H1 (cell line): ENCODE data around the gene UFC1. TPM values are rescaled to one million over a fixed set of nuclear protein-coding genes. Genes with fewer than 3 reads are reported as not detected.

Experiments
- CTCF ChIA-PET: fragments of 300-600 bp; sonication (Branson Sonifier 250); formaldehyde crosslinking; loops from one replicate; lab custom pipeline; 2021; ENCODE audit not compliant: partially characterized antibody; lab: Charles Lee
- POLR2A ChIA-PET: fragments of 300-600 bp; sonication (Branson Sonifier 250); formaldehyde crosslinking; loops from one replicate; lab custom pipeline; 2021; ENCODE audit warnings: inconsistent platforms; ENCODE audit not compliant: partially characterized antibody; lab: Charles Lee
- DNase-seq, 2 experiments: peaks; one replicate each; pipeline versions ENCODE4 v3.0.0 to v3.0.0-alpha.2; 2010 to 2022; ENCODE audit warnings: low spot score in 2 of 2, low read depth in 1 of 2, mixed read lengths in 1 of 2
- FAIRE-seq: peaks from 2 replicates; lab custom pipeline; 2011; peaks lifted over from hg19 to GRCh38; lab: Jason Lieb, UNC
- H2AFZ ChIP-seq: 2 replicates; pipeline ENCODE4 v1.8.1; 2012; ENCODE audit warnings: low read length, inconsistent platforms
- H2AK5ac ChIP-seq: 2 replicates; pipeline ENCODE4 v1.6.1; 2013; ENCODE audit warnings: low read depth, low read length
- H2BK120ac ChIP-seq: replicated peaks from 2 replicates; pipeline ENCODE3; 2013; ENCODE audit warnings: low read depth, low read length, inconsistent platforms
- H2BK12ac ChIP-seq: 2 replicates; pipeline ENCODE4 v1.6.1; 2013; ENCODE audit warnings: low read depth, low read length
- H2BK15ac ChIP-seq: 2 replicates; pipeline ENCODE4 v1.6.1; 2013; ENCODE audit warnings: low read length
- H2BK20ac ChIP-seq: 2 replicates; pipeline ENCODE4 v1.6.1; 2013; ENCODE audit warnings: low read length
- H2BK5ac ChIP-seq: 2 replicates; pipeline ENCODE4 v1.6.1; 2013; ENCODE audit warnings: low read depth, low read length
- H3K14ac ChIP-seq: 2 replicates; pipeline ENCODE4 v1.6.1; 2013; ENCODE audit warnings: inconsistent platforms; ENCODE audit not compliant: insufficient read length
- H3K18ac ChIP-seq: 2 replicates; pipeline ENCODE4 v1.6.1; 2013; ENCODE audit warnings: low read length; ENCODE audit errors: extremely low read depth
- H3K23ac ChIP-seq: 2 replicates; pipeline ENCODE4 v1.6.1; 2013; ENCODE audit warnings: inconsistent platforms; ENCODE audit not compliant: insufficient read length
- H3K23me2 ChIP-seq: 2 replicates; pipeline ENCODE4 v1.6.1; 2013; ENCODE audit warnings: low read depth, low read length
- H3K27ac ChIP-seq: 2 replicates; pipeline ENCODE4 v1.6.1; 2011; ENCODE audit warnings: low read depth, low read length, inconsistent platforms
- H3K27me3 ChIP-seq, 4 experiments: replicated peaks in 1 of 4; 1 replicate in 1 of 4; 2 replicates in 3 of 4; pipeline versions ENCODE4 v1.6.1 to v1.8.1; 2011 to 2013; ENCODE audit warnings: low read length in 3 of 4, mild to moderate bottlenecking in 3 of 4, inconsistent platforms in 2 of 4, mixed read lengths in 2 of 4, moderate library complexity in 1 of 4; ENCODE audit not compliant: control insufficient read depth in 3 of 4, insufficient read depth in 3 of 4; ENCODE audit errors: extremely low read depth in 1 of 4
- H3K36me3 ChIP-seq, 4 experiments: 2 replicates each; pipeline versions ENCODE4 v1.6.1 to v1.8.1; 2011 to 2013; ENCODE audit warnings: mild to moderate bottlenecking in 4 of 4, low read length in 3 of 4, moderate library complexity in 2 of 4, control low read depth in 1 of 4, inconsistent platforms in 1 of 4; ENCODE audit not compliant: insufficient read depth in 4 of 4, control insufficient read depth in 2 of 4
- H3K4ac ChIP-seq: replicated peaks from 2 replicates; pipeline ENCODE3; 2013; ENCODE audit warnings: low read length, low read depth, mixed read lengths, inconsistent platforms; ENCODE audit not compliant: insufficient read length
- H3K4me1 ChIP-seq, 4 experiments: replicated peaks in 1 of 4; 1 replicate in 1 of 4; 2 replicates in 3 of 4; pipeline versions ENCODE4 v1.6.1 to v1.8.1; 2011 to 2013; ENCODE audit warnings: low read length in 3 of 4, inconsistent platforms in 2 of 4, mixed read lengths in 1 of 4; ENCODE audit not compliant: insufficient read depth in 4 of 4, control insufficient read depth in 3 of 4
- H3K4me2 ChIP-seq, 2 experiments: 2 replicates each; pipeline versions ENCODE4 v1.6.1 to v1.8.1; 2011 to 2013; ENCODE audit warnings: low read depth in 2 of 2, low read length in 2 of 2, control low read depth in 1 of 2, inconsistent platforms in 1 of 2, mild to moderate bottlenecking in 1 of 2; ENCODE audit not compliant: insufficient read depth in 1 of 2
- H3K4me3 ChIP-seq, 4 experiments: fragments of 200-600, 300-600 bp in 1 of 4; sonication (generic), shearing (Covaris generic), sonication (Bioruptor Twin) in 1 of 4; 2 replicates each; pipeline versions ENCODE4 v1.5.1 to v1.8.1; 2011 to 2016; ENCODE audit warnings: low read length in 4 of 4, low read depth in 3 of 4, control low read depth in 2 of 4, inconsistent platforms in 2 of 4, mild to moderate bottlenecking in 2 of 4, mixed read lengths in 1 of 4, moderate library complexity in 1 of 4; ENCODE audit not compliant: insufficient read depth in 2 of 4; ENCODE audit errors: extremely low read depth in 1 of 4
- H3K56ac ChIP-seq: replicated peaks from 2 replicates; pipeline ENCODE3; 2013; ENCODE audit warnings: low read depth, mild to moderate bottlenecking, mixed read lengths, low read length, inconsistent platforms; ENCODE audit not compliant: insufficient read length
- H3K79me1 ChIP-seq: 2 replicates; pipeline ENCODE4 v1.6.1; 2013; ENCODE audit warnings: low read depth, low read length, control low read depth
- H3K79me2 ChIP-seq, 2 experiments: 2 replicates each; pipeline versions ENCODE4 v1.6.1 to v1.8.1; 2012 to 2013; ENCODE audit warnings: low read length in 2 of 2, mild to moderate bottlenecking in 2 of 2, inconsistent platforms in 1 of 2; ENCODE audit not compliant: insufficient read depth in 2 of 2, control insufficient read depth in 1 of 2
- H3K9ac ChIP-seq, 4 experiments: replicated peaks in 1 of 4; 1 replicate in 1 of 4; 2 replicates in 3 of 4; pipeline versions ENCODE4 v1.6.1 to v1.8.1; 2011 to 2013; ENCODE audit warnings: low read depth in 3 of 4, low read length in 3 of 4, control low read depth in 2 of 4, mild to moderate bottlenecking in 2 of 4, moderate library complexity in 2 of 4, inconsistent platforms in 1 of 4; ENCODE audit errors: extremely low read depth in 1 of 4
- H3K9me3 ChIP-seq, 2 experiments: 2 replicates each; pipeline versions ENCODE4 v1.6.1 to v1.8.1; 2012 to 2013; ENCODE audit warnings: mild to moderate bottlenecking in 2 of 2, moderate library complexity in 2 of 2, control low read depth in 1 of 2, inconsistent platforms in 1 of 2, low read depth in 1 of 2, low read length in 1 of 2, mixed read lengths in 1 of 2; ENCODE audit not compliant: insufficient read depth in 2 of 2
- H4K20me1 ChIP-seq, 2 experiments: replicated peaks in 1 of 2; 2 replicates each; pipeline versions ENCODE3 to v1.8.1; 2011 to 2013; ENCODE audit warnings: inconsistent platforms in 2 of 2, low read length in 2 of 2, mild to moderate bottlenecking in 1 of 2; ENCODE audit not compliant: insufficient read depth in 2 of 2, control insufficient read depth in 1 of 2
- H4K5ac ChIP-seq: 2 replicates; pipeline ENCODE4 v1.6.1; 2013; ENCODE audit warnings: low read length, low read depth, mixed read lengths, inconsistent platforms; ENCODE audit not compliant: insufficient read length
- H4K8ac ChIP-seq: 2 replicates; pipeline ENCODE4 v1.8.0; 2013; ENCODE audit warnings: mild to moderate bottlenecking, moderate library complexity, low read length, inconsistent platforms; ENCODE audit not compliant: insufficient read depth; ENCODE audit errors: extremely low read depth
- H4K91ac ChIP-seq: replicated peaks from 2 replicates; pipeline ENCODE3; 2013; ENCODE audit warnings: low read length, mixed read lengths, inconsistent platforms; ENCODE audit not compliant: insufficient read length
- BACH1 ChIP-seq: IDR thresholded peaks from 2 replicates; pipeline ENCODE4 v1.6.1; 2012; ENCODE audit warnings: low read length, improper control_type of control experiment
- CBX8 ChIP-seq: fragments of 300-800, 300-1000 bp; sonication (generic); IDR thresholded peaks from 2 replicates; pipeline ENCODE4 v1.7.1; 2016; ENCODE audit warnings: low read depth, low read length, borderline replicate concordance
- GABPA ChIP-seq: IDR thresholded peaks from 2 replicates; pipeline ENCODE4 v1.6.1; 2011; ENCODE audit warnings: mild to moderate bottlenecking, low read length, moderate library complexity, borderline replicate concordance; ENCODE audit not compliant: insufficient read depth
- HDAC6 ChIP-seq: IDR thresholded peaks from one replicate; pipeline ENCODE4 v1.7.1; 2012; ENCODE audit warnings: low read depth, mild to moderate bottlenecking, inconsistent platforms, low read length, moderate library complexity
- JUN ChIP-seq: IDR thresholded peaks from 2 replicates; pipeline ENCODE4 v1.6.1; 2011; ENCODE audit warnings: low read depth, mild to moderate bottlenecking, improper control_type of control experiment, low read length
- JUND ChIP-seq: IDR thresholded peaks from 2 replicates; pipeline ENCODE4 v1.6.1; 2011; ENCODE audit warnings: mild to moderate bottlenecking, improper control_type of control experiment, low read length
- MAFK ChIP-seq: IDR thresholded peaks from 2 replicates; pipeline ENCODE4 v1.6.1; 2012; ENCODE audit warnings: low read depth, mild to moderate bottlenecking, improper control_type of control experiment, low read length
- NRF1 ChIP-seq: IDR thresholded peaks from 2 replicates; pipeline ENCODE4 v1.6.1; 2011; ENCODE audit warnings: mild to moderate bottlenecking, low read depth, low read length, improper control_type of control experiment
- POLR2AphosphoS5 ChIP-seq: IDR thresholded peaks from 2 replicates; pipeline ENCODE4 v1.6.1; 2011; ENCODE audit warnings: low read depth, low read length
- RFX5 ChIP-seq: IDR thresholded peaks from 2 replicates; pipeline ENCODE4 v1.6.1; 2011; ENCODE audit warnings: low read depth, low read length, improper control_type of control experiment, borderline replicate concordance
- RXRA ChIP-seq: IDR thresholded peaks from 2 replicates; pipeline ENCODE4 v1.6.1; 2011; ENCODE audit warnings: low read depth, mild to moderate bottlenecking, low read length, moderate library complexity; ENCODE audit not compliant: insufficient read depth
- SP2 ChIP-seq: IDR thresholded peaks from 2 replicates; pipeline ENCODE4 v1.6.1; 2012; ENCODE audit warnings: mild to moderate bottlenecking, low read length, inconsistent platforms
- WGBS, 2 experiments: shearing (Covaris generic) in 1 of 2; methylation state at CpG; one replicate each; pipeline versions ENCODE4 v1.1.6 to v1.1.7; 2013 to 2015; ENCODE audit warnings: low lambda C conversion rate in 2 of 2, mixed read lengths in 2 of 2, inconsistent platforms in 1 of 2, low coverage in 1 of 2, missing lambda C conversion rate in 1 of 2; ENCODE audit not compliant: insufficient replicate concordance in 2 of 2, insufficient coverage in 1 of 2, insufficient read length in 1 of 2; ENCODE audit errors: extremely low coverage in 1 of 2, missing lambda C conversion rate in 1 of 2; 5-methylcytosine and 5-hydroxymethylcytosine counted together
- polyA plus RNA-seq, 7 experiments: library from polyadenylated mRNA; depleted of rRNA in 3 of 7; stranded (reverse) in 5 of 7; unstranded in 2 of 7; fragments of >200 nt in 5 of 7; fragments of 200-250 nt in 2 of 7; gene quantifications; 1 replicate in 5 of 7; 2 replicates in 1 of 7; 4 replicates in 1 of 7; pipeline versions ENCODE4 v1.2.1 to v1.2.3, GENCODE V29; 2011 to 2013; ENCODE audit warnings: missing spikeins in 2 of 7, mixed read lengths in 2 of 7
- total RNA-seq: library from RNA; stranded (reverse); fragmentation: NEBNext Ultra II Directional; extraction: Animal tissue kit (Norgen Biotek cat#: 25700); gene quantifications from 2 replicates; pipeline ENCODE4 v1.2.1, GENCODE V29; 2021
- TF ChIP-seq, protein P1 (sequence below): IDR thresholded peaks from 2 replicates; pipeline ENCODE4 v1.6.1; 2012; ENCODE audit warnings: inconsistent platforms

UFC1 gene
- total and polyA plus RNA-seq, 2 of the 8 experiments (the other 6 are each of a cell fraction or from before 2014, with no cell fraction given) = 67.8 to 102 TPM

GRCh38 chr1:161187311-161187710, 33.5 kb downstream of the UFC1 start:
- H4K8ac ChIP-seq = no peak overlapping the region
- H3K23ac ChIP-seq = no peak overlapping the region
- H3K18ac ChIP-seq = no peak overlapping the region
- no peak overlapping the region for H3K4me2 ChIP-seq
- H3K27ac ChIP-seq = no peak overlapping the region; the same call in 1 of the 2 replicates
- ChIA-PET POLR2A (interaction anchor here (1.4 kb wide), 1 partner anchor 9 kb away, joined by 3 read pairs; no protein-coding TSS in a partner anchor), CTCF (interaction anchor here (0.8 to 1.1 kb wide), 3 partner anchors 10 to 23 kb away, joined by 3 to 4 read pairs (median 3); partner anchors contain the start of genes ADAMTS4 and B4GALT3)
- H2AFZ ChIP-seq = no peak overlapping the region
- no peak overlapping the region for H3K14ac ChIP-seq
- H3K79me2 ChIP-seq = no peaks in the 10 kb centered on the region
- no peak overlapping the region for H3K4ac ChIP-seq
- WGBS, 2 experiments = 85% methylated on average over 3 of the region's 3 CpGs; no CpG with 5 or more reads in 1 of the 2 experiments
- H3K79me1 ChIP-seq = no peaks in the 10 kb centered on the region
- H2BK5ac ChIP-seq = no peak overlapping the region
- H3K4me3 ChIP-seq = no peak overlapping the region
- no peaks in the 10 kb centered on the region; a peak in 1 of 7 replicates for H3K4me1 ChIP-seq
- H3K9me3 ChIP-seq = no peaks in the 10 kb centered on the region
- no peaks in the 10 kb centered on the region; a peak in 1 of 7 replicates for H3K27me3 ChIP-seq
- H2BK20ac ChIP-seq = no peak overlapping the region
- H2AK5ac ChIP-seq = no peak overlapping the region
- H3K9ac ChIP-seq = no peak overlapping the region
- no peak overlapping the region for H4K91ac ChIP-seq
- DNase-seq (no peak), FAIRE-seq (no peak)
- H4K20me1 ChIP-seq = no peaks in the 10 kb centered on the region
- H2BK120ac ChIP-seq = no peak overlapping the region
- H2BK15ac ChIP-seq = no peak overlapping the region
- no peak for TF ChIP-seq POLR2AphosphoS5
- no peak for TF ChIP-seq JUND
- TF ChIP-seq CBX8 = no peak
- TF ChIP-seq BACH1 = no peak
- TF ChIP-seq JUN = no peak
- TF ChIP-seq HDAC6 = no peak
- no peak for TF ChIP-seq MAFK
- TF ChIP-seq RXRA = no peak
- TF ChIP-seq, protein P1, sequence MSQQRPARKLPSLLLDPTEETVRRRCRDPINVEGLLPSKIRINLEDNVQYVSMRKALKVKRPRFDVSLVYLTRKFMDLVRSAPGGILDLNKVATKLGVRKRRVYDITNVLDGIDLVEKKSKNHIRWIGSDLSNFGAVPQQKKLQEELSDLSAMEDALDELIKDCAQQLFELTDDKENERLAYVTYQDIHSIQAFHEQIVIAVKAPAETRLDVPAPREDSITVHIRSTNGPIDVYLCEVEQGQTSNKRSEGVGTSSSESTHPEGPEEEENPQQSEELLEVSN = no peak
- TF ChIP-seq SP2 = no peak
- TF ChIP-seq GABPA = no peak
- TF ChIP-seq RFX5 = no peak
- no peak for TF ChIP-seq NRF1
- no peak overlapping the region for H3K56ac ChIP-seq
- no peaks in the 10 kb centered on the region; the same call in 1 of the 2 replicates for H3K23me2 ChIP-seq
- no peak overlapping the region for H2BK12ac ChIP-seq
- H3K36me3 ChIP-seq = peaks cover 4 to 12% (median 7%) of the 10 kb centered on the region in 4 experiments; a peak in 4 of 8 replicates
- H4K5ac ChIP-seq = no peak overlapping the region
